Muscle of arm (tissue), 12 donors: ENCODE data around the gene SOCS7. TPM values are rescaled to one million over a fixed set of nuclear protein-coding genes. Genes with fewer than 3 reads are reported as not detected.

Experiments used
- DNase-seq: peaks from one replicate; pipeline ENCODE4 v3.0.0-alpha.2; 2013
- polyA plus RNA-seq, 12 donors: library from polyadenylated mRNA; unstranded; fragments of 120-200 nt; gene quantifications; one replicate each; pipeline ENCODE4 v1.2.1, GENCODE V29; 2013; ENCODE audit not compliant: insufficient read length in 12 of 12

The SOCS7 gene
- polyA plus RNA-seq, 12 donors: 12.7 to 21.2 (median 16.5) TPM; not detected in 1

DNA sequence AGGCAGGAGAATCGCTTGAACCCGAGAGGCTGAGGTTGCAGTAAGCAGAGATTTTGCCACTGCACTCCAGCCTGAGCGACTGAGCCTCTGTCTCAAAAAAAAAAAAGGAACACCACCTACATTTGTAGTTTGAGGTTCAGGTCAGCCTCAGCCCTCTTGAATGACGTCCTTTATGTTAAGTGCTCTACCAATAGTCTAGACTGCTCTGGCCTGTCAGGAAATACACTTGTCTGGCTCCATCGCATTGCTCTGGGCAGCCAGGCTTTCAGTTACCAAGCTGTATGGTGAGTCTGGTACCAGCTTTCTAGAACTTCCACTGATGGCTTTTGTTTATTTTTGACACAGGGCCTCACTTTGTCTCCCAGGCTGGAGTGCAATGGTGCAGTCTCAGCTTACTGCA is 11.4 kb downstream of the SOCS7 start:
- DNase-seq: no peak

DNA sequence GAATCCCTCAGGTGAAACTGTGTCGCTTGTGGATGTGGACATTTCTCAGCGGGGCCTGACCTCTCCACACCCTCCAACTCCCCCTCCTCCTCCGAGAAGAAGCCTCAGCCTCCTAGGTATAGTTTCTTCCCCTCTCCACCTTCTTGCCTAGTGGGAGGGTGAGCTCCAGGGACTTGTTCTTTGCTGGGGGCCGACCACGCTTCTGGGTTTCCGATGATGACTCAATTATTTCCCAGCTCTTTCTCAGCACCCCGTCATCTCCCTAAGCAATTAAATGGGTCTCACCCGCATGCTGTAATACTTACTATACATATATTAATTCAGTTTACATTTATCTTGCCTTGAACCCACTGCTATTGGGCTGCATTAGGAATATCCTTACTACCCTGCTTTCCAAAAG is 13.1 kb downstream of the SOCS7 start:
- DNase-seq: no peak

DNA sequence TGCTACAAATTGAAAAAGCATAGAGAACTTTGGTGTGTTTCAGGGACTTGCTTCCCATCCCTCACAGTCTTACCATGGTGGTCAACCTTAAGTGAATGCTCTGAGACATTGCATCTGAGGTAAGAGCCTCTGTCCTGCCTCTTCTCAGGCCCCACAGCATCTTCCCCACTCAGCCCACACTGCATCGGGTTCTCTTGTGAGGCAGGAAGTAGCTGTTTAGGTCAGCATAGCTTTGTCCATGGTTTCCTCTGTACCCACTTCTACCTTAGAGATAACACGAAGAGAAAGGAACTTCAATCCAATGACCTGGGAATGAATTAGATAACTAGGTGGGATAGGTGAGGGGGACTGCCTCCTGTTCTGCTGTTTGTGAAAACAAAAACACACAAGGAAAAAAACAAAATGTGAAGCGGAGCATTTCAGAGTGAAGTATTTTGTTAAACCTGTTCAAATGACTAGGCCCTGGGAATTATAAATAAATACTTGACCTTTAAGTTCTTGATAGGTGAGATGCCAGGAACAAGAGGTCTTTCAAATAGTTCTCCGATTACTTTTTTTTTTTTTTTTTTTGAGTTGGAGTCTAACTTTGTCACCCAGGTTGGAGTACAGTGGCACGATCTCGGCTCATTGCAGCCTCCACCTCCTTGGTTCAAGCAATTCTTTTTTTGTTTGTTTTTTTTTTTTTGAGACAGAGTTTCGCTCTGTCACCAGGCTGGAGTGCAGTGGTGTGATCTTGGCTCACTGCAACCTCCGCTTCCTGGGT is 17.7 kb downstream of the SOCS7 start:
- DNase-seq: no peak

DNA sequence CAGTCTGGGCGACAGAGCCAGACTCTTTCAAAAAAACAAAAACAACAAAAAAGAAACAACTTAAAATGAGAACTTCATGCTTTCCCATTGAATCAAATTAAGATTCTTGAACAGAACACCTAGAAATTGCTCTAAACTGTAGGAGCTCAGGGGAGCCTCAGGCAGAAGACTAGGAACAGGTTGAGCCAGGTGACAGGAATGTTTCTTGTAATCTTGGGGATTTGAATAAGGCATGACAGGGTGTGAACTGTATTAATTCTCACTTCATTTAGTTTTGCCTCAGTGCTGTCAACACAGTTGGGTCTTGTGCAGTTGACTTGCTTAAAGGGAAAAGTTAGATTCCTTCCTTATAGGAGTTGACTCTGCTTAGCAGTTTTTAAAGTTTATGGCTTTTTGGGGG is 27.8 kb downstream of the SOCS7 start:
- no peak for DNase-seq

DNA sequence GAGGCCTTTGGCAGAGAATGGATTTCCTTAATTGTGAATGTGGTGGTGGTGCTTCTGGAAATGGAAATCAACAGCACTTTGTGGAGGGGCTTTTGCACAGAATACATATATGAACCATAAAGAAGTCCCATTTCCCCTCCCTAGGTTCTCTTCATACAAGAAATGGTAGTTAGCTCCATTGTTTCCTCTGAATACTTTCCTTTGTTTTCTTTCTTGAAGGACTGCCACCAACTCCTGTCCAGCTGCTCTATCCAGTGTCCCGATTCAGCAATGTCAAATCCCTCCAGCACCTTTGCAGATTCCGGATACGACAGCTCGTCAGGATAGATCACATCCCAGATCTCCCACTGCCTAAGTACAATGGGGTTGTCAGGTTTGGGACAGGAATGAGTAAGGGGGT is 43.4 kb downstream of the SOCS7 start:
- DNase-seq: no peak

DNA sequence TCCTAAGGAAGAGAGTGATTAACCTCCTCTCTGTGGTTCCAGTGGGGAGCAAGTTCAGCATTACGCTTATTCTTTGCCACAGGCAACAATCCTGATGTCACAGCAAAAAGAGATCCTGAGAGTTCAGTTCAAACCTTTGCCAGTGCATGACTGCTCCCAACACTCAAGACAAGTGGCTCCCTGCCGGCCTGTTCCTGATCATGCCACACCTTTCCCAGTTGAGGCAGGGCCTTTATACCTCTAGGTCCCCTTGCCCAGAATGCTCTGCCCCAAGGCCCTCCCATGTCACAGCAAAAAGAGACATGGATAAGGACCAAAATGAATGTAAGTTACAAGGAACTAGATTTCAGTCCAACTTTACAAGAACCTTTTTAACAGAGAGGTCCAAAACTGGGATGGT is 45.6 kb downstream of the SOCS7 start:
- no peak for DNase-seq

DNA sequence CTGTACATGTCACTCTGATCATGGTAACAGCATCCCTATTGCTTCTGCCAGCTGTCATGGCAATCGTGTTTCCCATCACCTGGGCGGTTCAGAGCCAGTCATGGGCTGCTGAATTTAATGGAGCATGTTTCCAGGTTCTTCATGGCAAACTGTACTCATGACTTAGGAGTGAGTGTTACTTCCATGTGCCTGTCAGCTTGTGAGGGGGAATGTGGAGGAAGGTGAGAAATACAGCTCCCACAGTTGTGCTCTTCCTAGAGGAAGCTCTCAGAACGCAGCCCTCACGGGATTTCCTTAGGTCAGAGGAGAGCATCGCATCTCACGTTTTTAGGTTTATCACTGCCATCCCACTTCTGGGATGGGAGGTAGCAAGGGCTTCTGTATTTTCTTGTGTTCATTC is 48.6 kb downstream of the SOCS7 start:
- no peak for DNase-seq

DNA sequence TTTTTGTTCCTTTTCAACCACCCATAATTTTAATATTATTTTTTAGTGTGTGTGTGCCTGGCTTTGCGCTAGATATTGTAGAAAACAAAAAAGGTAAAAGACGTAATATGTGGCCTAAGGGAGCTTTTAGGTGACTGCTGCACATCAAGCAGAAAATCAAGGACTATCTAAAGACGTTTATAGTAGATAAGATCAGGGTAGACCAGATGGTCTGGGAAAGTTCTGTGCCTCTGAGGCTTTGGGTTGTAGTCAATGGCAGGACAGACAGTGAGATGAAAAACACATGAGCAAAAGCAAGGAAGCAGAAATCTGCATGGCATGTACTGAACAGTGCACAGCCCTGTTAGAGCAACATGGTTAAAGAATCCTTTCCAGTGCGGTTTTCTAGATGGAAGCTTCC is 49.8 kb downstream of the SOCS7 start:
- no peak for DNase-seq

DNA sequence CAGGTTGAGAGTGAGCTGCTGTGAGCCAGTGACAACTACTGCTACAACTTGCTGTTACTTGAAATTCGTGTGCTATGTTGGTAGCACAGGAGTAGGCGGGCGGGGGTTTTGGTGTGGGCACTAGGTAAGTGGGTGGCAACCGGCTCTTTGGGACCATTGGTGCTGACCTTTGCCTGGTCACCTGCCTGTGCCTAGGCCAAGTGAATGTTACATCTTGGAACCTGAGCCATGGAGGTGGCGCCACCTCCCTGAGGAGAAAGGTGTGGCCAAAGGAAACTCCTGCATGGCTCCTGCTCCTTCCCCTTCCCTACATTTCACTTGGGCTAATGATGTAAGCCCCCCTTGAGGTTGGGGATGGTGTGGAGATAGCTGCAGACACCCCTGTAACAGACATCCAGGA is 51.3 kb downstream of the SOCS7 start:
- DNase-seq: no peak

DNA sequence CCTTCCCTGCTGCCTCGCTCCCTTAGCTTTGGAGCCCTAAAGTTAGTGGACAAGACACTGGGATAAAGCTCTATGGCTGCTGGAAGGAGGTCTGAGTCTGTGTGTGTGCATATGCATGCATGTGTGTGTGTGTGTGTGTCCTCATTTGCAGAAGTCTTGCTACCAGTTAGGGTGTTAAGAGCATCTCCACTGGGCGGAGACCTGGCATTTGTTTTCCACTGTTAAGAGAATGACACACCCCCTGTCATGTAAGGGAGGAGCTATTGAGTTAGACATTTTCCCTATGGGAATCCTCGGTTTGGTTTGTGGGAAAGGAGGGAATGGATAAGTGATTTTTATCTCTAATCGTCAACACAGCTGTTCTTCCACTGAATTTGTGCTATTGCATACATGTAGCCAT is 51.8 kb downstream of the SOCS7 start:
- DNase-seq: no peak

DNA sequence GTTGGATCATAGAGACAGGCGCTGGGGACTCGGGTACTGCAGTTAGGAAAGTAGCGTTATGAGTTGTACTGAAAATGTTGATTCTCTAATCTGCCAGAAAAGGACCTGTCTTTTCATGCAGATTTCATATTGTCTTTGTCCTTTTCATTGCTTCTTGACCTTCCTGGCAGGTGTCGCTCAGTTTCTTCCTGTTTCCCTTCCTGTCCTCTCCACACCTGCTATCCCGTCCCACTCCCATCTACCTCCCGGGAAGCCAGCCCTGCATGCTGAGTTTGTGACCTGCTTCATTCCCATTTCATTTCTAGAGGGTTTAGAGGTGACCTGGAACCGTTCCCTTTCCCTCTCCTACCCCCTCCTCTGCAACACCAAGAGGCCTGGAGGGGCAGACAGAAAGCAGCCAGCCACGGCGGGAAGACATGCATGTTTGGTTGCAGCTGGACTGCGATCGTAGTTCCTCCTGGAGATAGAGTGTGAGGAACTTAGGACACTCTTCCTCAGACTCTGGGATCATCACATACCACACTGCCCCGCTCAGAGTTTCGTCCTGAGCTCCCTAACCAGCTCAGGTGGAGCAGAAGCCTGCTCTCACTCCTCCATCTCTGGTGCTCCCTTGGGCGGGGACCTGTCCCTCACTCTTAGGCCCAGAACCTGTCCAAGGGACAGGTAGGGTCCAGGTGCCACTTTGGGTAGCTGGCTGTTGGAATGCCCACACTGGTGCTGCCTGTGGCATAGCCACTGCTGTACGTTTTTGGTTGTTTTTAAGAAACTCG is 52.7 kb downstream of the SOCS7 start:
- DNase-seq: no peak

DNA sequence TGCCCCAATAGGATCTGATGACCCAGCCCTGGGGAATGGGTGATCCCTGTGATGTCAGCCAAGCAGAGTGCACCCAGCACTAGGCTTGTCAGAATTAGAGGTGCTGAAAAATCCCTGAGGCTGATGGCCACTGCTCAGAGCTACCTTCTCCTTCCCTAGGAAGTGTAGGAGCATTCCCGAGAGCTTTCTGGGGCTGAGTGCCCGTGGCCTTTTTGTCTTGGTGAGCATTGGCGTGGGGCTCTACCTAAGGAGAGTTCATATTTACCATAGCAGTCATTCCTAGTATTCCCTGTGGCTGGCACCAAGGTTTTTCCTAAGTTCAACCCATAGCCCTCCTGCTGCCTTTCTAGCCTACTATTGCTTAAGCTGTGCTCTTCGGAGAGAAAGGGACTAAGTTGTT is 54.0 kb downstream of the SOCS7 start:
- no peak for DNase-seq

DNA sequence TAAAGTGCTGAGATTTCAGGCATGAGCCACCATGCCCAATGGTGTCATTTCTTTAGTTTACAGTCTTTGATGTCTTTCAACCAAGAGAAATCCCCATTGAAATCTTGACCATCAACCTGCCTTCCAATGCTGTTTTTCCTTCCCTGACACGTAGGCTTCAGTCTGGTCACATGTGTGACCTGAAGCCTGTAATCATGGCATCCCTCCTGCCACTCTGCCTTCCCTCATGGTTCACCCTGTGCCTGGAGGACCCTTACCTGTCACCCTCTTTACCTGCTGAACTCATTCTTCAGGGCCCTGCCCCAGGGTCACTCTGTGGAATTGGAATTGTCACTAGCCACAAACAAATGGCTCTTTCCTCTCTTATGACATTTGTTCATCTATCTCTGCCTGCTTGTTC is 58.6 kb downstream of the SOCS7 start:
- DNase-seq: no peak

DNA sequence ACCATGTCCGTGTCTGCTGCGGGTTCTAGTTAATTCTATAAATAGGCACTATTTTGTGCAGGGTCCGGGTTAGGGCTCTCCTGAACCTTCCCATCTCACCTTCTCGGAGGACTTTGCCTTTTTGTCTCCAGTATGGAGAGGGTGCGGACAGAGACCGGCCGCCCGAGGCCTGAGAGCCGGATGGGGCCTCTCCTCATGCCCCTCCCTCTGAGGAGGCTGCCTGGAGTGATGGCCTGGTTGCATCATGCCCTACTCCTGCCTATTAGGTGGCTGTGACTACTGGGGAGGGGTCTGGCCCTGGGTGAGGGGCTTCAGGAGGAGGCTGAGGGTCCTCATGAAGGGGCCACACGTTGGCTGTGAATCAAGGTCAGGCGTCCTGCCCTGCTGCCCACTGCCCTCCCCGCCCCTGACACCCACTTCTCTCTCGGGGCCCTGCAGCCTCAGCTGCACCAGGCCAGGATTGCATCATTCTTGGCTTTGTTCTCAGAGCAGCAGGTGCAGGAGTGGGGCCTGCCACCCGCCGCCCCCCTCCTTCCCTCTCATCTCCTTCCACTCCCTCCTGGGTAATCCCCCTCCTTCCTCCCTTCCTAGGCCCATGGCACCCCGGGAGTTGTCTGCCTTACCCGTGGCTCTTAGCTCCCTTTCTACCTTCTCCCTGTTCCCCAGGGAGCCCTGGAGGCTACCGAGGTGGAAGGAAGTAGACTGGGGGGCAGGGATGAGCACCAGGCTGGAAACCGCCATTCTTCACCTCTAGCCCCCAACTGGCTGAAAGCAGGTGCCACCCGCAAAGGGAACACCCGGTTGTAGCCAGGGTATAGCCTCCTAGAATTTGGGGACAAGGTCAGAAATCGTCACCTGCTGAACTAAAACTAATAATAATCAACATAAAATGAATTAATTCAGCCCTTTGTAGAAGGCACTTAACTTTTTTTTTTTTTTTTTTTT is 63.9 kb downstream of the SOCS7 start:
- DNase-seq: no peak

DNA sequence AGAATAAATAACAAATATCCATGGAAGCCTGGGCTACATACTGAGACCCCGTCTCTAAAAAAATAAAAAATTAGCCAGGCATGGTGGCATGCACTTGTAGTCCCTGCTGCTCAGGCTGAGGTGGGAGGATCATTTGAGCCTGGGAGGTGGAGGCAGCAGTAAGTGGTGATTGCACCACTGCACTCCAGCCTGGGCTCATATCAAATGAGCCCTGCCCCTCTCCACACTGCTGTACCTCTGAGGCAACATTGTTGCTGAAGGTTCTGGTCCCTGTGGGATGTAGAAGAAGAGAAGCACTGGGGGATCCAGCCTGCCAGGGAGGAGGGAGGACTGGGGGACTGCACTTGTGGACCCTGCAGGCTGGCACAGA is 65.2 kb downstream of the SOCS7 start:
- no peak for DNase-seq

DNA sequence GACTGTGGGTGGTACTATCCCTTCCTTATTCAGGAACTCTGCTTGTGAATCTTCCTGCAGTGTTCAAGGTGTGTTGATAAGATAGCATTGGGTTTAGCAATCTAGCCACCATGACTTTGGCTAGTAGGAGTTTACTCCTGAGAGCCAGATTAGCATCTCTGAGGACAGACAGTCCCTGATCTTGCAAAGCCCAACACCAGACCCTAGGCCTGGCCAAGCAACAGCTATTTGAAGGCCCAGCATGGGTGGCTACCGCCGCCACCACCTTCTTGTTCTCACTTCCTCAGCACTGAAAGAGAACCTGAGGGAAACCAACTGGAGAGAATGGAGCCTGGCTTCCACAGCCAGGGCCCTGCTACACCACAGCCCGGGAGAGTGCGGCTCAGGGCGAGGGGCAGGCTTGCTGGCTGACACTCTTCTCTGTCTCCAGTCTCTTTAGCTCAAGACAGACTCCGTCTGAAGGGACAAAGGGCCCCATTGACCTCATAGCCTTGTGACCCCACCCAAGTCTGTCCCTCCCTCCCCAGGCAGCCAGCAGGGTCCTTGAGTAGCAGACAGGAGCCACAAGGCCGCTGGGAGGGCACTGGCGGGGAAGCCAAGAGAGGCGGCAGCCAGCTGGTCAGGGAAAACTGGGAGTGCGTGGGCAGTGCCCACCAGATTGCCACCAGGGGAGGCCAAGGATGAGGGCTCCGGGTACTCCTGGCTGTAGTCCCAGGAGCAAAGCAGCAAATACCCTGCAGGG is 65.7 kb downstream of the SOCS7 start:
- no peak for DNase-seq

DNA sequence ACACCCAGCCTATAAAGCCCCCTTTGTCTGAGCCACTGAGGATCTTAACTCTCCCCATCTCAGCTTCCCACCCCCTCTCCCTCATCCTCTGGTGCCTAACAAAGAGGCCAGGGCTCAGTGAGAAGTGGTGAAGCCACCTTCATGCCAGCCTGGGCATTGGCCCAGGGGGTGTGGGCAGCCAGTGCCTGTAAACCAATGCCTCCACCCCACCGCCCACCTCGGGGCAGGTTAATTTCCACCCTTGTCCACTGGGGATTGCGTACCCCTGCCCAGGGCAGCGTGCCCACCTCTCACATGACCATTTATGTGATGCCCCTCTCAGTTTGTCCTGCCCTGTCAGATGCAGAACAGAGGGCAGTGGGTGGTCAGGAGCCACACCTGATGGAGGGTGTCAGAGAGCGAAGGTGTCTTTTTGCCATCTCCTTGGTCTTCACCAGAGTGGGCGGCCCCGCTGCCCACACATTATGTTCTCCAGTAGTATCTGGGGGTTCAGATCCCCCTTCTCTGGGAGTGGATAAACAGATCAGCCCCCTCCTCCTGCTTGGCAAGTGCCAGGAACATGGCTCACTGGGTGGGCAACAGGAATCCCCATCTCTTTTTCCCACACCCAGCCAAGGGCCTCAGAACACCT is 66.5 kb downstream of the SOCS7 start:
- no peak for DNase-seq

DNA sequence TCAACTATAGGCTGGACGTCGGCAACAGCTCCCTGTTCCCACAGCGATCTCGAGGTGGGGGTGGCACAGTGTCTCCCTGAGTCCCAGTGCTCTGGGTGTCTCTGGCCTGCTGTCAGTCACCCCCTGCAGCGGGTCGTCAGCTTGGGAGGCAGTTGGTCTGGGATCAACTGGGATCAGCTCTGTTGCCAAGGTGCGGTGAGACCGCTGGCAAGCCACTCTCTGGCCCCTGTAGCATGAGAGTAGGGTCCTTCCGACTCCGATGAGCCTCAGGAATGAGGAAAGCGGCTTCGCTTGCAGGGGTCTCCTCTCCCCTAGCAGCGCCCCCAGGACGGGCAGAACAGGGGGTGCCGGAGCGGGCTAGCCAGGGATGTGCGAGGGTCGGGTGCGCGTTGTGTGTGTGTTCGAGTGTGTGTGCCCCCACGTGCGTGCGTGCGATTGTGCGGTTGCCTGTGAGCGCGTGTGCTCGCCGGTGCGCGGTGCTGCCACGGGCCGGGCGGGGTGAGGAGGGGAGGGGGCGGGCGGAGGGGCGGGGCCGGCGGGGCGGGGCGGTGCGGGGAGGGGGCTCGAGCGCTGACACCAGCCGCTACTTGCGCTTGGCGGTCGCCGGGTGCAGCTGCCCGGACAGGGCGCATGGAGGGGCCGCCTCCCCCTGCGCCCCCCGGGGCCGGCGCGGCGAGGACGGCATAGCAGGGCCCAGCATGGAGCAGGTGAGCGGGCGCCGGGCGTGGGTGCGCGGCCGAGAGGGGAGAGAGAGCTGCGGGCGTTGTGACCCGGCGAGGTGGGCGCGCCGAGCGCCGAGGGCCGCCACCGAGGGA is 67.3 kb downstream of the SOCS7 start:
- DNase-seq: no peak

DNA sequence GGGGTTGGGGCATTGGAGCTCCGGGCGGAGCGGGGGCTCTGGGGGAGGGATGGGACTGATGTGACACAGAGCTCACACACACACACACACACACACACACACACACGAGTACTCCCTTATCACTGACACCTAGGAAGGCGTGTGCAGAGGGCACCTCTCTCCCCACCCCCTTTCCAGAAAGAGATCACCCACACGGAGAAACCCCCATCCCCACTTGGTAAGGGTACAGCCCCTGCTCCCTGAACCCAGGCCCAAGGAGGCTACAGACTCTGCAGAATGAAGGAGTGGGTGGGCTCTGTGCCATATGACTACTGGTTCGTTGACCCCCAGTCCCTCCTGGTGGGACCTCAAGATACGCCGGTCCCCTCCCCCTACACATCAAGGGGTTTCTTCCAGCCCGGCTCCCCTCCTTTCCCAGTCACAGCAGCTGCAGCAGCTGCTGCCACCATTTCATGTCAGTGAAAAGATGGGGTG is 67.9 kb downstream of the SOCS7 start:
- DNase-seq: no peak

DNA sequence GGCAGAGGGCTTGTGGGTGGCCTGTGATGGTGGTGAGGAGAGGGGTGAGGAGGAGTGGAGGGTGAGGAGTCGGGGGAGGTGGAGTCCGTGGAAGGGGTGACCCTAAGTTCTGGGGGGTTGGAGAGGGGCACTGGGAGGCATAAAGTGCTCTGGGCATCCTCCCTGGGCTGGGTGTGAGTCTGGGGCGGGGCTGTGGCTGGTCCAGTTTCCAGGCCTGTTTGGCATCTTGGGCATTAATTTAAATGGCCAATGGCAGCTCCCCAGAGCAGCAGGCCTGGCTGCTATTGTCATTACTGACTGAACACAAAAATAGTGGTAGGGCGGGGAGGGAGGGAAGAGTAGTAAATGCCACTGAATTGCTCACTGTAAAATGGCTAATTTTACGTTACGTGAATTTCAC is 68.9 kb downstream of the SOCS7 start:
- no peak for DNase-seq
